ENCODE measurements around the gene DTNA. TPM values are rescaled to one million over a fixed set of nuclear protein-coding genes. Genes with fewer than 3 reads are reported as not detected.
"Not testable (repeated sequence)": the region's sequence is repeated elsewhere in the genome, so short reads cannot be mapped to it uniquely, and the experiment has no call there.

Gene DTNA
- polyA plus RNA-seq, 1 donor (not counting 4 experiments of a cell fraction or from before 2014, with no cell fraction given): 0.81 TPM

DNA sequence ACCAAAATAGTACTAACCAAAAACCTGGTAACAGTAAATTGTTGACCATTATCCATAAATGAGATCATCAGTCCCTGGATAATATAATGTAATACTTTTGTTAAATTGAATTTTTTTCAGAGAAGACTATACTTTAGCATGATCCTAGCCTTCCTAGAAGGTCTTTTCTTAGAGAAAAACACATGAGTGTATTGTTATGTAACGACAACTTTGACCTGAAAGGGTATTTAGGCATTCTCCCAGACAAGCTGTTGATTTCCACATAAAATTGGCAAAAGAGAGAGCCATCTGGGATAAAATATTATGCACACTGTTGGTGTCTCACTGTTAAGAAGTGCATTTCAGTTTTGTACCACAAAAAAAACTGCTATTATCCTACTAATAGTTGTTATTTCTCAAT lies 211.1 kb downstream of the DTNA start:
- FAIRE-seq: no peak

GRCh38 chr18:34921811-34922385 lies 211.8 kb downstream of the DTNA start:
- Histone ChIP-seq H3K9me1 (ENCODE audit: control insufficient read depth, extremely low read depth, insufficient read depth, low read length) (no peaks in the 10 kb centered on the region), H3K27ac (ENCODE audit: control insufficient read depth, insufficient read depth, low read length) (no peak overlapping the region), H3K9me3 (ENCODE audit: control insufficient read depth, low read depth, low read length) (no peaks in the 10 kb centered on the region), H3K9ac (ENCODE audit: control insufficient read depth, extremely low read depth, insufficient read depth, low read length) (no peak overlapping the region), H4K20me1 (ENCODE audit: control insufficient read depth, extremely low read depth, insufficient read depth, low read length) (no peaks in the 10 kb centered on the region), H3K27me3 (ENCODE audit: control insufficient read depth, extremely low read depth, insufficient read depth, low read length) (no peaks in the 10 kb centered on the region), H2AFZ (ENCODE audit: control insufficient read depth, low read length) (no peak overlapping the region), H3K79me2 (ENCODE audit: control insufficient read depth, insufficient read depth, low read length) (no peaks in the 10 kb centered on the region), H3K4me2 (ENCODE audit: control insufficient read depth, extremely low read depth, insufficient read depth, low read depth, low read length) (no peak overlapping the region), H3K4me1 (ENCODE audit: control insufficient read depth, extremely low read depth, insufficient read depth, low read length) (no peaks in the 10 kb centered on the region), H3K4me3 (ENCODE audit: control insufficient read depth in 2 of 3, extremely low read depth in 1 of 3, insufficient read depth in 2 of 3, low read depth in 1 of 3, low read length in 3 of 3) (no peak overlapping the region), H3K36me3 (ENCODE audit: control insufficient read depth in 2 of 2, extremely low read depth in 1 of 2, insufficient read depth in 2 of 2, low read length in 2 of 2) (no peaks in the 10 kb centered on the region)
- no peak for DNase-seq (ENCODE audit: low read depth, low spot score)
- FAIRE-seq: no peak
- TF ChIP-seq EZH2 (IDR thresholded peaks at IDR 0.05; ENCODE audit: low read length) (no peak), CTCF (optimal IDR thresholded peaks at IDR 0.05 in 1 of 3, IDR thresholded peaks at IDR 0.05 in 1 of 3, conservative IDR thresholded peaks at IDR 0.05 in 1 of 3; ENCODE audit: extremely low read depth in 1 of 3, insufficient read depth in 2 of 3, low read length in 3 of 3) (no peak)
- dilution Hi-C loops (cut with MboI; ENCODE audit: extremely low pct_ligation_motif_present, low sequenced_read_pairs): no loop called here

More for the DNA sequence above, 211.1 kb downstream of the DTNA start:
- H3K27me3 ChIP-seq (ENCODE audit: control insufficient read depth, extremely low read depth, insufficient read depth, low read length): no peaks in the 10 kb centered on the region
- no peak overlapping the region for H3K4me2 ChIP-seq (ENCODE audit: control insufficient read depth, extremely low read depth, insufficient read depth, low read depth, low read length)
- TF ChIP-seq EZH2 (IDR thresholded peaks at IDR 0.05; ENCODE audit: low read length) (no peak), CTCF (optimal IDR thresholded peaks at IDR 0.05 in 1 of 3, IDR thresholded peaks at IDR 0.05 in 1 of 3, conservative IDR thresholded peaks at IDR 0.05 in 1 of 3; ENCODE audit: extremely low read depth in 1 of 3, insufficient read depth in 2 of 3, low read length in 3 of 3) (no peak)
- H3K4me3 ChIP-seq (ENCODE audit: control insufficient read depth in 2 of 3, extremely low read depth in 1 of 3, insufficient read depth in 2 of 3, low read depth in 1 of 3, low read length in 3 of 3): no peak overlapping the region
- DNase-seq (ENCODE audit: low read depth, low spot score): no peak
- no peaks in the 10 kb centered on the region for H3K36me3 ChIP-seq (ENCODE audit: control insufficient read depth in 2 of 2, extremely low read depth in 1 of 2, insufficient read depth in 2 of 2, low read length in 2 of 2)
- H3K4me1 ChIP-seq (ENCODE audit: control insufficient read depth, extremely low read depth, insufficient read depth, low read length): no peaks in the 10 kb centered on the region
- dilution Hi-C loops (cut with MboI; ENCODE audit: extremely low pct_ligation_motif_present, low sequenced_read_pairs): no loop called here
- no peaks in the 10 kb centered on the region for H3K9me3 ChIP-seq (ENCODE audit: control insufficient read depth, low read depth, low read length)
- no peaks in the 10 kb centered on the region for H3K9me1 ChIP-seq (ENCODE audit: control insufficient read depth, extremely low read depth, insufficient read depth, low read length)
- H3K27ac ChIP-seq (ENCODE audit: control insufficient read depth, insufficient read depth, low read length): no peak overlapping the region
- no peaks in the 10 kb centered on the region for H3K79me2 ChIP-seq (ENCODE audit: control insufficient read depth, insufficient read depth, low read length)
- H4K20me1 ChIP-seq (ENCODE audit: control insufficient read depth, extremely low read depth, insufficient read depth, low read length): no peaks in the 10 kb centered on the region
- no peak overlapping the region for H2AFZ ChIP-seq (ENCODE audit: control insufficient read depth, low read length)
- H3K9ac ChIP-seq (ENCODE audit: control insufficient read depth, extremely low read depth, insufficient read depth, low read length): no peak overlapping the region

GRCh38 chr18:34922594-34922993 lies 212.5 kb downstream of the DTNA start:
- dilution Hi-C loops (cut with MboI; ENCODE audit: extremely low pct_ligation_motif_present, low sequenced_read_pairs); H3K79me2 ChIP-seq (ENCODE audit: control insufficient read depth, insufficient read depth, low read length); H2AFZ ChIP-seq (ENCODE audit: control insufficient read depth, low read length); H4K20me1 ChIP-seq (ENCODE audit: control insufficient read depth, extremely low read depth, insufficient read depth, low read length); H3K9me3 ChIP-seq (ENCODE audit: control insufficient read depth, low read depth, low read length); H3K9me1 ChIP-seq (ENCODE audit: control insufficient read depth, extremely low read depth, insufficient read depth, low read length); H3K4me3 ChIP-seq (ENCODE audit: control insufficient read depth in 2 of 3, extremely low read depth in 1 of 3, insufficient read depth in 2 of 3, low read depth in 1 of 3, low read length in 3 of 3); H3K4me1 ChIP-seq (ENCODE audit: control insufficient read depth, extremely low read depth, insufficient read depth, low read length); H3K27ac ChIP-seq (ENCODE audit: control insufficient read depth, insufficient read depth, low read length); H3K36me3 ChIP-seq (ENCODE audit: control insufficient read depth in 2 of 2, extremely low read depth in 1 of 2, insufficient read depth in 2 of 2, low read length in 2 of 2); FAIRE-seq; H3K9ac ChIP-seq (ENCODE audit: control insufficient read depth, extremely low read depth, insufficient read depth, low read length); H3K27me3 ChIP-seq (ENCODE audit: control insufficient read depth, extremely low read depth, insufficient read depth, low read length); DNase-seq (ENCODE audit: low read depth, low spot score); H3K4me2 ChIP-seq (ENCODE audit: control insufficient read depth, extremely low read depth, insufficient read depth, low read depth, low read length): not testable (repeated sequence)
